HepG2 (cell line): Measurements from ENCODE around the gene KLHDC4. TPM values are rescaled to one million over a fixed set of nuclear protein-coding genes. Genes with fewer than 3 reads are reported as not detected.

Source experiments
- BCL6 ChIP-seq: IDR thresholded peaks from 2 replicates; pipeline ENCODE4 v1.6.1; 2016; ENCODE audit warnings: missing genetic modification reagents, missing compliant biosample characterization
- HNF1A ChIP-seq, 2 experiments: sonication (generic) in 1 of 2; formaldehyde crosslinking in 1 of 2; IDR thresholded peaks; 2 replicates each; pipeline versions ENCODE4 v1.4.0 to v1.6.1; 2016 to 2020; ENCODE audit warnings: borderline replicate concordance in 1 of 2, low read depth in 1 of 2, mild to moderate bottlenecking in 1 of 2, missing genetic modification reagents in 1 of 2
- MYPOP ChIP-seq: sonication (generic); formaldehyde crosslinking; IDR thresholded peaks from 2 replicates; pipeline ENCODE4 v1.8.1; 2023; ENCODE audit warnings: mild to moderate bottlenecking, moderate library complexity, missing genetic modification reagents
- SP4 ChIP-seq: sonication (generic); formaldehyde crosslinking; IDR thresholded peaks from 2 replicates; pipeline ENCODE4 v1.8.1; 2023; ENCODE audit warnings: mild to moderate bottlenecking, missing genetic modification reagents
- SYNCRIP ChIP-seq: fragments of 200-400 bp; formaldehyde crosslinking; IDR thresholded peaks from 2 replicates; pipeline ENCODE4 v1.6.1; 2018; ENCODE audit warnings: mild to moderate bottlenecking, low read depth, low read length; ENCODE audit not compliant: insufficient read depth
- ZBTB40 ChIP-seq, 2 experiments: fragments of 450-650 bp in 1 of 2; sonication (generic) in 1 of 2; formaldehyde crosslinking in 1 of 2; IDR thresholded peaks; 2 replicates each; pipeline versions ENCODE4 v1.6.1 to v1.8.0; 2016 to 2022; ENCODE audit warnings: antibody characterized with exemption in 1 of 2, mild to moderate bottlenecking in 1 of 2, missing genetic modification reagents in 1 of 2
- ZBTB42 ChIP-seq: sonication (generic); formaldehyde crosslinking; IDR thresholded peaks from 2 replicates; pipeline ENCODE4 v1.5.0; 2020; ENCODE audit warnings: mild to moderate bottlenecking, missing genetic modification reagents
- ZNF574 ChIP-seq: sonication (generic); formaldehyde crosslinking; IDR thresholded peaks from 2 replicates; pipeline ENCODE4 v1.4.0; 2020; ENCODE audit warnings: missing genetic modification reagents
- ZNF883 ChIP-seq: sonication (generic); formaldehyde crosslinking; IDR thresholded peaks from 2 replicates; pipeline ENCODE4 v1.5.1; 2020; ENCODE audit warnings: mild to moderate bottlenecking, missing genetic modification reagents; ENCODE audit errors: not compliant biosample characterization
- polyA plus RNA-seq, 8 experiments: library from polyadenylated mRNA; depleted of rRNA in 3 of 8; stranded (reverse) in 7 of 8; unstranded in 1 of 8; fragments of >200 nt; fragmentation: Illumina TruSeq in 4 of 8; extraction: Trizol in 4 of 8; gene quantifications; 2 replicates each; pipeline versions ENCODE4 v1.2.1 to v1.2.3, GENCODE V29; 2011 to 2016; ENCODE audit warnings: low read depth in 4 of 8, missing spikeins in 1 of 8, mixed read lengths in 1 of 8; ENCODE audit not compliant: insufficient read depth in 1 of 8
- total RNA-seq, 5 experiments: library from RNA; depleted of rRNA; stranded (reverse); fragments of >200 nt; fragmentation: Illumina TruSeq; extraction: Trizol; gene quantifications; 2 replicates each; pipeline ENCODE4 v1.2.3, GENCODE V29; 2016; ENCODE audit warnings: low read depth in 1 of 5

The KLHDC4 gene
- total and polyA plus RNA-seq, 2 of the 13 experiments (the other 11 are each of a cell fraction or from before 2014, with no cell fraction given), result 18.7 to 31.8 TPM

GRCh38 chr16:87765776-87766484 lies at the start of gene KLHDC4 (continued):
- TF ChIP-seq HNF1A (IDR thresholded peaks at IDR 0.05; ENCODE audit: low read depth) (no peak), HNF1A (CRISPR knock-in tag; IDR thresholded peaks at IDR 0.05; ENCODE audit: borderline replicate concordance) (0 out of 2 replicates have a peak, but pooled peaks have one; percentile 34), ZNF883 (no peak), ZNF574 (peak; percentile 95), BCL6 (CRISPR knock-in tag) (peak; percentile 60; the same call in 1 of the 2 replicates), ZBTB42 (no peak; the same call in 1 of the 2 replicates), MYPOP (CRISPR knock-in tag) (peak; percentile 41; the same call in 1 of the 2 replicates), ZBTB40 (IDR thresholded peaks at IDR 0.05) (peak; percentile 83), ZBTB40 (CRISPR knock-in tag; IDR thresholded peaks at IDR 0.05) (peak; percentile 68; the same call in 1 of the 2 replicates), SP4 (peak; percentile 96), SYNCRIP (no peak)
